Breast epithelium (tissue), 4 donors: ENCODE results near the gene STK31. TPM values are rescaled to one million over a fixed set of nuclear protein-coding genes. Genes with fewer than 3 reads are reported as not detected.

Experiments used
- DNase-seq, 2 donors: peaks; one replicate each; pipeline ENCODE4 v3.0.0-alpha.2; 2019; ENCODE audit warnings: low spot score in 2 of 2
- H3K27ac ChIP-seq, 2 donors: fragments of 200-600 bp; sonication (generic) in 1 of 2; one replicate each; pipeline ENCODE4 v1.5.1; 2016 to 2019; ENCODE audit warnings: mild to moderate bottlenecking in 1 of 2
- H3K27me3 ChIP-seq, 2 donors: fragments of 200-600 bp; sonication (generic) in 1 of 2; one replicate each; pipeline versions ENCODE4 v1.5.1 to v1.6.0; 2017 to 2019; ENCODE audit warnings: control low read depth in 1 of 2, mild to moderate bottlenecking in 1 of 2
- H3K36me3 ChIP-seq: fragments of 200-600 bp; one replicate; pipeline ENCODE4 v1.5.1; 2019
- H3K4me1 ChIP-seq, 2 donors: fragments of 200-600 bp; sonication (generic); one replicate each; pipeline ENCODE4 v1.5.1; 2016 to 2019; ENCODE audit warnings: control low read depth in 1 of 2
- H3K4me3 ChIP-seq, 3 donors: fragments of 200-600 bp; sonication (generic); 1 replicate in 2 of 3; 2 replicates in 1 of 3; pipeline ENCODE4 v1.5.1; 2016 to 2019; ENCODE audit warnings: mild to moderate bottlenecking in 3 of 3, moderate library complexity in 2 of 3
- H3K9me3 ChIP-seq, 2 donors: fragments of 200-600 bp; sonication (generic) in 1 of 2; one replicate each; pipeline ENCODE4 v1.5.1; 2016 to 2019; ENCODE audit warnings: control low read depth in 1 of 2
- POLR2A ChIP-seq: fragments of 450-650 bp; IDR thresholded peaks from one replicate; pipeline ENCODE4 v1.6.1; 2016; ENCODE audit warnings: antibody characterized with exemption, mild to moderate bottlenecking, moderate library complexity
- POLR2AphosphoS5 ChIP-seq, 3 donors: sonication (generic); formaldehyde crosslinking; IDR thresholded peaks; one replicate each; pipeline ENCODE4 v1.6.1; 2017; ENCODE audit warnings: antibody characterized with exemption in 3 of 3
- intact Hi-C: fragments of 100-400 bp; cut with DNase I; formaldehyde crosslinking; loops from one replicate; pipeline ENCODE4 v1.15.1; 2023; ENCODE audit warnings: low total_unique reads
- total RNA-seq, 3 donors: library from RNA; depleted of rRNA; stranded (reverse); fragments of >200 nt; gene quantifications; one replicate each; pipeline ENCODE4 v1.1.0, GENCODE V29; 2016
- TF ChIP-seq, protein P1 (sequence below), 3 donors: fragments of 450-650 bp; IDR thresholded peaks; one replicate each; pipeline ENCODE4 v1.5.1; 2016 to 2017; ENCODE audit warnings: antibody characterized with exemption in 3 of 3, mild to moderate bottlenecking in 3 of 3, moderate library complexity in 3 of 3

The STK31 gene, protein sequence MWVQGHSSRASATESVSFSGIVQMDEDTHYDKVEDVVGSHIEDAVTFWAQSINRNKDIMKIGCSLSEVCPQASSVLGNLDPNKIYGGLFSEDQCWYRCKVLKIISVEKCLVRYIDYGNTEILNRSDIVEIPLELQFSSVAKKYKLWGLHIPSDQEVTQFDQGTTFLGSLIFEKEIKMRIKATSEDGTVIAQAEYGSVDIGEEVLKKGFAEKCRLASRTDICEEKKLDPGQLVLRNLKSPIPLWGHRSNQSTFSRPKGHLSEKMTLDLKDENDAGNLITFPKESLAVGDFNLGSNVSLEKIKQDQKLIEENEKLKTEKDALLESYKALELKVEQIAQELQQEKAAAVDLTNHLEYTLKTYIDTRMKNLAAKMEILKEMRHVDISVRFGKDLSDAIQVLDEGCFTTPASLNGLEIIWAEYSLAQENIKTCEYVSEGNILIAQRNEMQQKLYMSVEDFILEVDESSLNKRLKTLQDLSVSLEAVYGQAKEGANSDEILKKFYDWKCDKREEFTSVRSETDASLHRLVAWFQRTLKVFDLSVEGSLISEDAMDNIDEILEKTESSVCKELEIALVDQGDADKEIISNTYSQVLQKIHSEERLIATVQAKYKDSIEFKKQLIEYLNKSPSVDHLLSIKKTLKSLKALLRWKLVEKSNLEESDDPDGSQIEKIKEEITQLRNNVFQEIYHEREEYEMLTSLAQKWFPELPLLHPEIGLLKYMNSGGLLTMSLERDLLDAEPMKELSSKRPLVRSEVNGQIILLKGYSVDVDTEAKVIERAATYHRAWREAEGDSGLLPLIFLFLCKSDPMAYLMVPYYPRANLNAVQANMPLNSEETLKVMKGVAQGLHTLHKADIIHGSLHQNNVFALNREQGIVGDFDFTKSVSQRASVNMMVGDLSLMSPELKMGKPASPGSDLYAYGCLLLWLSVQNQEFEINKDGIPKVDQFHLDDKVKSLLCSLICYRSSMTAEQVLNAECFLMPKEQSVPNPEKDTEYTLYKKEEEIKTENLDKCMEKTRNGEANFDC
- total RNA-seq: 1 to 10 TPM in 2 of 3 donors, under 1 TPM in 1; 0.64 to 1.3 (median 1.2) TPM

DNA sequence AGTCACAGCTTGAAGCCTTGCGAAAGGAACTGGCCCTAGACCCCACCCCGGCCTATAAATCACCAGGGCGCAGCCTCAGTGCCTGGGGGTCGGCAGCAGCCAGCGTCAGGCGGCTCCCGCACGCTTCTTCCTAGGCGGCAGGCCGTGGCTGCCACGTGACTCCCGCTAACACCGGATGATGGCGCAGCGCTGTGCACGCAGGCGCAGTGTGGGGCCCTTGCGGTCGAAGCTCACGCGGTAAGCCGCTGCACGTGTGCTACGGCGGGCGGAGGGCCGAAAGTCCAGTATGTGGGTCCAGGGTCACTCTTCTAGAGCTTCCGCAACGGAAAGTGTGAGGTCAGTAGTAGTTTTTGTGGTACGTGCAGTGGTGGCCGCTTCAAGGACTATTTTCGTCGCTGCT lies at the start of gene STK31:
Gene STK31, plus strand, starts transcription at position 220 of the 400 bp plus-strand sequence. Its CDS starts 67 bp downstream, at position 287.
- intact Hi-C loops: loop anchor here (10.0 kb wide), 1 partner anchor 125 kb away; no protein-coding TSS in a partner anchor
- no peak within 1 kb of the TSS for H3K27ac ChIP-seq

GRCh38 chr7:23661385-23661784 lies 48.6 kb upstream of the STK31 start:
- Histone ChIP-seq H3K4me1 (no peaks in the 10 kb centered on the region), H3K9me3 (no peaks in the 10 kb centered on the region), H3K4me3 (no peak overlapping the region), H3K27me3 (no peaks in the 10 kb centered on the region), H3K27ac (no peak overlapping the region), H3K36me3 (no peaks in the 10 kb centered on the region)
- intact Hi-C loops: no loop called here
- no peak for DNase-seq
- TF ChIP-seq POLR2A (no peak), POLR2AphosphoS5 (IDR thresholded peaks at IDR 0.05) (no peak)
- TF ChIP-seq, protein P1, sequence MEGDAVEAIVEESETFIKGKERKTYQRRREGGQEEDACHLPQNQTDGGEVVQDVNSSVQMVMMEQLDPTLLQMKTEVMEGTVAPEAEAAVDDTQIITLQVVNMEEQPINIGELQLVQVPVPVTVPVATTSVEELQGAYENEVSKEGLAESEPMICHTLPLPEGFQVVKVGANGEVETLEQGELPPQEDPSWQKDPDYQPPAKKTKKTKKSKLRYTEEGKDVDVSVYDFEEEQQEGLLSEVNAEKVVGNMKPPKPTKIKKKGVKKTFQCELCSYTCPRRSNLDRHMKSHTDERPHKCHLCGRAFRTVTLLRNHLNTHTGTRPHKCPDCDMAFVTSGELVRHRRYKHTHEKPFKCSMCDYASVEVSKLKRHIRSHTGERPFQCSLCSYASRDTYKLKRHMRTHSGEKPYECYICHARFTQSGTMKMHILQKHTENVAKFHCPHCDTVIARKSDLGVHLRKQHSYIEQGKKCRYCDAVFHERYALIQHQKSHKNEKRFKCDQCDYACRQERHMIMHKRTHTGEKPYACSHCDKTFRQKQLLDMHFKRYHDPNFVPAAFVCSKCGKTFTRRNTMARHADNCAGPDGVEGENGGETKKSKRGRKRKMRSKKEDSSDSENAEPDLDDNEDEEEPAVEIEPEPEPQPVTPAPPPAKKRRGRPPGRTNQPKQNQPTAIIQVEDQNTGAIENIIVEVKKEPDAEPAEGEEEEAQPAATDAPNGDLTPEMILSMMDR (IDR thresholded peaks at IDR 0.05): no peak

More for the DNA sequence above, at the start of gene STK31:
- H3K4me1 ChIP-seq: no peaks in the 10 kb centered on the region
- H3K27me3 ChIP-seq: no peaks in the 10 kb centered on the region
- TF ChIP-seq POLR2AphosphoS5 (IDR thresholded peaks at IDR 0.05): no peak
- H3K4me3 ChIP-seq: no peak within 1 kb of the TSS
- H3K9me3 ChIP-seq: peaks cover 0 to 13% of the 10 kb centered on the region in 2 donors
- DNase-seq: no peak
- no peaks in the 10 kb centered on the region for H3K36me3 ChIP-seq

- Histone ChIP-seq H3K27me3 (no peaks in the 10 kb centered on the region), H3K4me1 (no peaks in the 10 kb centered on the region), H3K4me3 (no peak overlapping the region), H3K9me3 (no peaks in the 10 kb centered on the region), H3K36me3 (no peaks in the 10 kb centered on the region), H3K27ac (no peak overlapping the region)
- TF ChIP-seq, protein P1 (IDR thresholded peaks at IDR 0.05): no peak
- TF ChIP-seq POLR2AphosphoS5 (IDR thresholded peaks at IDR 0.05) (no peak), POLR2A (no peak)
- DNase-seq: no peak
- intact Hi-C loops: no loop called here
These were observed 47.7 kb upstream of the STK31 start for GRCh38 chr7:23662124-23662983.

DNA sequence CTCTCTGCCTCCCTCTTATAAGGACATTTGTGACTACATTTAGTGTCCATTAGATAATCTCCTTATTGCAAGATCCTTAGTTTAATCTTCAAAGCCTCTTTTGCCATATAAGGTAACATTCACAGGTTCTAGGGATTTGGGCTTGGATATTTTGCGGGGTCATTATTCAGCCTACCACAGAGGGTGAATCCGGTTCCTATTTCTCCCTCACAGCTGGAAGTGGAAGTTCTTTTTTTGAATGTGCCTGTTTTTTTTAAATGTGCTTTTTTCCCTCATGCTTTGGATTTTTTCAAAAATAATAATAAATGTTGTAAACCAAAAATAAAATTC lies 47.1 kb upstream of the STK31 start:
- TF ChIP-seq POLR2A (no peak), POLR2AphosphoS5 (IDR thresholded peaks at IDR 0.05) (no peak)
- TF ChIP-seq, protein P1 (IDR thresholded peaks at IDR 0.05): no peak
- H3K36me3 ChIP-seq: no peaks in the 10 kb centered on the region
- H3K9me3 ChIP-seq: no peaks in the 10 kb centered on the region
- H3K27me3 ChIP-seq: no peaks in the 10 kb centered on the region
- no peak for DNase-seq
- no peak overlapping the region for H3K4me3 ChIP-seq
- intact Hi-C loops: no loop called here
- H3K4me1 ChIP-seq: no peaks in the 10 kb centered on the region
- H3K27ac ChIP-seq: no peak overlapping the region

DNA sequence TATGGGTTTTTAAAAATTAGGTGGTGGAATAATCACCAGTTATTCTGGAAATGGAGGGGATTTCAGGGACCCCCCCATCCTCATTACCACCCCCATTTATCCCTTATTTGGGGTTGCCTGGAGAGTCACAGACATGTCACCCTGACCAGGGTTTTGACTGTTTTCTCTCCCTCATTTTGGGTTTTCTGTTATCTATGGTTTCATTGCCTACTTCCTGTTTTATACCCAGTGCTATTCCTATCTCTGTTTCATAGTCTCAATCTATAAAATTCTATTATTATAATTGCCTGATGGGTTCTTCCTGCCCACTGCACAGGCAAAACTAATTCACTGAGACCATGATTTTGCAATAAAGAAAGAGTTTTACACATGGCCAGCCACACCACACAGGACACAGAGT lies 45.9 kb upstream of the STK31 start:
- no peak for DNase-seq
- Histone ChIP-seq H3K4me1 (no peaks in the 10 kb centered on the region), H3K9me3 (no peaks in the 10 kb centered on the region), H3K4me3 (no peak overlapping the region), H3K36me3 (no peaks in the 10 kb centered on the region), H3K27me3 (no peaks in the 10 kb centered on the region), H3K27ac (no peak overlapping the region)
- TF ChIP-seq POLR2A (no peak), POLR2AphosphoS5 (IDR thresholded peaks at IDR 0.05) (no peak)
- TF ChIP-seq, protein P1 (IDR thresholded peaks at IDR 0.05): no peak
- intact Hi-C loops: no loop called here
